ENCODE results near the gene FRK. TPM values are rescaled to one million over a fixed set of nuclear protein-coding genes. Genes with fewer than 3 reads are reported as not detected.

The FRK gene
- total and polyA plus RNA-seq, 7 donors: 0.10 to 4.2 (median 1.4) TPM

- Histone ChIP-seq H3K36me3 (ENCODE audit: insufficient read depth in 1 of 2, low read depth in 1 of 2) (no peaks in the 10 kb centered on the region), H3K9me3 (no peaks in the 10 kb centered on the region), H3K27me3 (ENCODE audit: insufficient read depth in 3 of 3, low read length in 2 of 3) (no peaks in the 10 kb centered on the region), H3K4me1 (peaks cover 3% of the 10 kb centered on the region), H3K27ac (peak overlapping the region; percentile 27), H3K4me3 (peak overlapping the region; percentile 68)
- TF ChIP-seq CTCF (IDR thresholded peaks at IDR 0.05): no peak
- intact Hi-C loops (cut with DNase I): no loop called here
- 28 to 64% (median 29%) methylated on average over 2 of the region's 2 CpGs for WGBS, 3 donors
- no peak for DNase-seq
- ATAC-seq: no peak
Observed at GRCh38 chr6:116057766-116058165, 2.9 kb downstream of the FRK start.

- Histone ChIP-seq H3K4me3 (peak overlapping the region; percentile 47), H3K9me3 (no peaks in the 10 kb centered on the region), H3K27ac (peak overlapping the region; percentile 58), H3K36me3 (ENCODE audit: insufficient read depth in 1 of 2, low read depth in 1 of 2) (no peaks in the 10 kb centered on the region), H3K4me1 (peaks cover 3% of the 10 kb centered on the region), H3K27me3 (ENCODE audit: insufficient read depth in 3 of 3, low read length in 2 of 3) (no peaks in the 10 kb centered on the region)
- intact Hi-C loops (cut with DNase I): no loop called here
- WGBS, 3 donors: 59 to 90% (median 77%) methylated on average over 1 of the region's 1 CpG
- no peak for DNase-seq
- peak in 1 of 4 donors; percentile 41 for ATAC-seq
- no peak for TF ChIP-seq CTCF (IDR thresholded peaks at IDR 0.05)
Observed at GRCh38 chr6:116055513-116055912, 5.2 kb downstream of the FRK start.

GRCh38 chr6:116051244-116051643, 9.4 kb downstream of the FRK start:
- 75 to 92% (median 91%) methylated on average over 3 of the region's 3 CpGs for WGBS, 3 donors
- Histone ChIP-seq H3K36me3 (ENCODE audit: insufficient read depth in 1 of 2, low read depth in 1 of 2) (no peaks in the 10 kb centered on the region), H3K27ac (no peak overlapping the region), H3K4me1 (peaks cover 3% of the 10 kb centered on the region), H3K9me3 (no peaks in the 10 kb centered on the region), H3K27me3 (ENCODE audit: insufficient read depth in 3 of 3, low read length in 2 of 3) (no peaks in the 10 kb centered on the region), H3K4me3 (no peak overlapping the region)
- ATAC-seq (no peak), DNase-seq (no peak)
- TF ChIP-seq CTCF (IDR thresholded peaks at IDR 0.05): no peak
- intact Hi-C loops (cut with DNase I): no loop called here

- Histone ChIP-seq H3K36me3 (ENCODE audit: insufficient read depth in 1 of 2, low read depth in 1 of 2) (no peaks in the 10 kb centered on the region), H3K9me3 (no peaks in the 10 kb centered on the region), H3K4me1 (peaks cover under 1% of the 10 kb centered on the region), H3K4me3 (no peak overlapping the region), H3K27ac (no peak overlapping the region), H3K27me3 (ENCODE audit: insufficient read depth in 3 of 3, low read length in 2 of 3) (no peaks in the 10 kb centered on the region)
- TF ChIP-seq CTCF (IDR thresholded peaks at IDR 0.05): no peak
- ATAC-seq (no peak), DNase-seq (no peak)
- WGBS, 3 donors: 89 to 95% (median 89%) methylated on average over 1 of the region's 1 CpG
- intact Hi-C loops (cut with DNase I): no loop called here
Observed at GRCh38 chr6:116050737-116051136, 10.0 kb downstream of the FRK start.

- ATAC-seq: no peak
- intact Hi-C loops (cut with DNase I): no loop called here
Observed at GRCh38 chr6:116049321-116049720, 11.4 kb downstream of the FRK start.

More at GRCh38 chr6:116049321-116049720, 11.4 kb downstream of the FRK start:
- H3K4me1 ChIP-seq: no peaks in the 10 kb centered on the region
- 81 to 91% (median 89%) methylated on average over 1 of the region's 1 CpG for WGBS, 3 donors
- H3K36me3 ChIP-seq (ENCODE audit: insufficient read depth in 1 of 2, low read depth in 1 of 2): no peaks in the 10 kb centered on the region
- H3K27ac ChIP-seq: no peak overlapping the region
- peaks cover 4% of the 10 kb centered on the region for H3K9me3 ChIP-seq
- H3K27me3 ChIP-seq (ENCODE audit: insufficient read depth in 3 of 3, low read length in 2 of 3): no peaks in the 10 kb centered on the region
- H3K4me3 ChIP-seq: no peak overlapping the region
- TF ChIP-seq CTCF (IDR thresholded peaks at IDR 0.05): no peak
- DNase-seq: no peak

Data from psoas muscle (tissue), 8 donors.